Stimulated activated CD8-positive, alpha-beta memory T cell treated with anti-CD3 and anti-CD28 coated beads, Interleukin-15, amount 100 ng/mL, for 48 hours (primary cell): Measurements from ENCODE around the gene CXCL17.
A peak's percentile ranks its signal among the peaks of the same experiment; 100 is the strongest.
"Not testable (repeated sequence)": the region's sequence is repeated elsewhere in the genome, so short reads cannot be mapped to it uniquely, and the experiment has no call there.

Source experiments
- DNase-seq, 2 donors: peaks; one replicate each; pipeline ENCODE4 v3.0.0-alpha.2; 2020; ENCODE audit warnings: low read depth in 2 of 2

The CXCL17 gene

DNA sequence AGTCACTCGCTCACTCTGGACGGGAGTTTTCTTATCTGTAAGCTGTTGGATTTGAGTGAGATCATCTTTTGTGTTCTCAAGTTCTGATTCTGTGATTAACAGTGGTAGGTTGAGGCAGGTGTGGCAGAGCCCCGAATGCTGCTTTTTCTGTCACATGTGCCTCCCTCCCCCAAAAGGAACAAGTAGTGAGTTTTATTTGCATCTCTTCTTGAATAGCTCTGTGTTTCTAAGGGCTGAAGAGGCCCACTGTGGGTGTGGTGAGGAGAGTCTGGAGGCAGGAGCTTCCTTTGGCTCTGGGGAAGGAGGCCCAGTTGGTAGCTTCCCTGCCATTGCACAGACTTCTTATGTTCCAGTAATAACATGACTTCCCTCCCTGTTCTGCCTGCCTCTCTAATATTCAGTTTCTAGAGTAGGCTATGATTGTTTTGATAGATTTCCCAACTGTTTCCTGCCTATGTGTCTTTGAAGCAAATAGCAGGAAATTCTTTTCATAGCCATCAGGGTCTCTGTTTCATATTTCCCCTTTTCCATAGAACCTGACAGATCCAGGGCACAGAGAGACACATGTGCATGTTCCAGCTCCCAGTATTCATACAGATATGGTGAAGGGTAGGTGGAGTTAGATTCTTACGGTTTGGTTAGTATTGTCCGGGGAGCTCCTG lies 23.9 kb upstream of the CXCL17 start:
- no peak for DNase-seq

DNA sequence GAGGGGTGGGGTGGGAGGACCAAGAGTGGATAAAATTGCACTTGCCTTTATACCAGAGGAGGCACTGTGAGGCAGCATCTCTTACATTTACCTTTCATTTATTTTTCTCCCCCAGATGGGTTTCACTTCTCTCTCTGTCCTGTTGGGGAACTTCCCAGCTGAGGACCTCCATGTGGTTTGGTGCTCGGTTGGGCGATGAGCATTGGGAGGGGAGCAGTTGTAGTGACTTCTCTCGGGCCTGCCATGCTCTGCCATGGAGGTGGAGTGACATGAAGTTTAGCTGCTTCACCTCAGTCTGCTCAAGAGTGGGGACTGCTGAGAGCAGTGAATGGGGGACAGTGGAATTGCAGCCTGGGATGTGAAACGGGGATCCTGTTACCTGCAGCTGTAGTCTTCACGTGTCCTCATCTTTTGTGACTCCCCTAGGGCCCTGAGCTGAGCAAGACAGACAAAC lies 23.1 kb upstream of the CXCL17 start:
- no peak for DNase-seq

DNA sequence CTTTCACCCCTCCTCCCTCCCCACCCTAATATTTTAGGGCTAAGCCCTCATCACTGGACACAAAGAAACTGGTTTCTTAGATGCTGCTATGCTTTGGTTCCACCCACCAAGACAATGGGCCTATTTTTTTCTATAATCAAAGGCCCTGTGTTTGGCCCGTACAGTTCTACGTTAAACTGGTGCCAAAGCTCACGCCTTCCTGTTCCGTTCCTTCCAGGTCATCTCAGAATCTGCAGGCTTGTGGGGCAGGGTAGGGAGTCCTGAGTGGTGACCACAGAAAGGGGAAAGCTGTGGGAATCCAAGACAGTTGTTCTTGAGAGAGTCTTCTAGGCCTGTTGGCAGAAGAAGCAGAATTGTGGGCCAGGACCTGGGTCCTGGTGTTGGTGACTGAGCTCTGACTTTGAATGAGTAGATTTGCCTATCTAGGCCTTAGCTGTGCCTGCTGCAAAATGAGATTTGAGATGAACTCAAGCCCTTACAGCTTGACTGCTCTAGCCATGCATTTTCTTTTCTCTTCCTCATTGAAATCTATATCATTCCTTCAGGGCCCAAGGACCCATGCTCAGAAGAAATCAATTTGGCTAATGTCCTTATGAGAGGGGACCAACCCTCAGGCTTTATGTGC lies 19.1 kb upstream of the CXCL17 start:
- no peak for DNase-seq

- DNase-seq: not testable (repeated sequence)
Measured at GRCh38 chr19:42461231-42461630, 18.5 kb upstream of the CXCL17 start.

DNA sequence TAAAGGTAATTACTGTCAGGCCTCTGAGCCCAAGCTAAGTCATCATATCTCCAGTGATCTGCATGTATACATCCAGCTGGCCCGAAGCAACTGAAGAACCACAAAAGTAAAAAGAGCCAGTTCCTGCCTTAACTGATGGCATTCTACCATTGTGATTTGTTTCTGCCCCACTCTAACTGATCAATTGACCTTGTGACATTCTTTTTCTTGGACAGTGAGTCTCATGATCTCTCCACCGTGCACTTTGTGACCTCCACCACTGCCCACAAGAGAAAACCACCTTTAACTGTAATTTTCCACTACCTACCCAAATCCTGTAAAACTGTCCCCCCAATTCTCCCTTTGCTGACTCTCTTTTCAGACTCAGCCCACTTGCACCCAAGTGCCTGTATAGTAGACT lies 17.2 kb upstream of the CXCL17 start:
- no peak for DNase-seq

DNA sequence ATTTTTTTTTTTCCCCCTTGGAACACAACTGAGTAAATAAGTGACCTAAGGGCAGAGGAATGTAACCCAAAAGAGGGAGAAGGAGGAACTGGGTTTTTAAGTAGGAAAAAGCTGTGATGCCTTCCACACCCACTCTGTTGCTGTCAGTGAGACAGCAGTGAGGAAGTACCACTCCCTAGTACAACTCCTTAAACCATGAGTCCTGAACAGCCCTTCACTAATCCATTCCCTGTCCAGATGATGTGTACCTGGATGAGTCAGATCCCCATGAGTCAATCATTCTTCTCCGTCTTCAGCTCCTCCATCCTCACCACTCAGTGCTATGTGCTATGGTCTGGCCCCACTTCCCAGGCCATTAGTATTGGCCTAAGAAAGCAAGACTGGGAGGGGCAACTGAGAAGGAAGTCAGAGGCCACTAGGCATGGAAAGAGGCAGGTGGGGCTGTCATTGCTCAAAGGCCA lies 12.9 kb upstream of the CXCL17 start:
- no peak for DNase-seq

GRCh38 chr19:42455086-42455485 lies 12.3 kb upstream of the CXCL17 start:
- no peak for DNase-seq

- no peak for DNase-seq
Measured at GRCh38 chr19:42452590-42452989, 9.8 kb upstream of the CXCL17 start.

- peak; percentile 56 to 64 for DNase-seq
Measured at GRCh38 chr19:42450314-42450934, 7.7 kb upstream of the CXCL17 start.

GRCh38 chr19:42448306-42448705 lies 5.6 kb upstream of the CXCL17 start:
- not testable (repeated sequence) for DNase-seq

DNA sequence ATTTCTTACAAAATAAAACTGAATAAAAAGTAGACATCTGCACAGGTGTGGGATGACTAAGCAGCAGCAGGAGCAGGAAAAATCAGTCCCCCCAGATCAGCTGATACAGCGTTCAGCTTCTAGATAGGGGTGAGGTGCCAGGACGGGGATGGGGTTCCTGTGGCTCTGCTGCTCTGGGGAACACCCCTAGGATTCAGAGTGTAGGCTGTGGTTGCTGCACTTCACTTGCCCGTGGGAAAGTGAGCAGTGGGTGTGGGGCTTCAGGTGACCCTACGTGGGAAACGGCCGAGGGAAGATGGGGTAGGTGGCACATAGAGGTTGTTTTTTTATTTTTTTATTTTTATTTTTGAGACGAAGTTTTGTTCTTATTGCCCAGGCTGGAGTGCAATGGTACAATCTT lies 3.2 kb upstream of the CXCL17 start:
- no peak for DNase-seq

GRCh38 chr19:42443944-42444398 lies 1.2 kb upstream of the CXCL17 start:
- DNase-seq: no peak

DNA sequence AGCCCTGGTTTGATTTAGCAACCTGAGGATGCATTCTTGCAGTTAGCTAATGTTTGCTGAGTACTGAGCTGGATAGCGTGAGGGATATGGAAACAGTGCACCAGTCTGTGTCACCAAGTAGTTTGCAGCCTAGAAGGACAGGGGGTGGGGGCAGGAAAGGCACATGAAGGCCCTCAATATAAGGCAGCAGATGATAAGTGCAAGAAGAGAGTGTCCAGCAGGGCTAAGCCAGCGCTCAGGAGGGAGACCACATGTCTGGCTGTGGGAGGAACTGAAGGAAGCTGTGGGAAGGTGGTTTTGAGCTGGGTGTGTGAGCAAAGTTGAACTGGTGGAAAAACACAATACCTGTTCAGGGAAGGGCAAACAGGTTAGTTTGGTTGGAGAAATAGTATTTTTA lies 1.7 kb downstream of the CXCL17 start:
- no peak for DNase-seq

DNA sequence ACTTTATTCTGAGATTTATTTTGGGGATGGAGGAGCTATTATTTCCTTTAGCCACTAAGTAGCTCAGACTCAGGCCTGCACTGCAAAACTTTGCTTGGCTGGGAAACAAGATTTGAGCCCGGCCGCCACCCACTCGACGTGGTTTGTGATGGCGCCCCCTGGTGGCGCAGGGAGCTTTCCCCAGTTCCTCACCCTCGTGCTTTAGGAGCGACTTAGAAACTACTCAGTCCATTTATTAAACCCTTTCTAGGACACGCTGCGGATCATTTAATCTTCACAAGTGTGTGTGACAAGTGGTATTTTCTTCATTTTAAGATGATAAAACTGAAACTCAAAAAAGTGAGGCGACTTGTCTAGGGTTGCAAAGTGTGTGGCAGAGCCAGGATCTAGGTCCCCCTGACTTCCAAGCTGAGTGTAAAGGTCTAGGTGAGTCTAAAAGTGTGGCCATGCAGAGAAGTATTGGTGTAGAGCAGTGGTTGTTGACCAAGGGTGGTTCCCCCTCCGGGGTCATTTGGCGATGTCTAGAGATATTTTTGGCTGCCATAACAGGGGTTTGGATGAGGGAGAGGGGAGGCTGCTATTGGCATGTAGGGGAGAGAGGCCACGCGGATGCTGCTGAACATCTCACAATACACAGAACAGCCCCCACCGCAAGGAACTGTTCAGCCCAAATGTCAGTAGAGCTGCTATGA lies 2.2 kb downstream of the CXCL17 start:
- DNase-seq: peak; percentile 65 to 66

- DNase-seq: no peak
Measured at GRCh38 chr19:42436006-42436405, 6.7 kb downstream of the CXCL17 start.

- no peak for DNase-seq
Measured at GRCh38 chr19:42435316-42435715, 7.4 kb downstream of the CXCL17 start.

DNA sequence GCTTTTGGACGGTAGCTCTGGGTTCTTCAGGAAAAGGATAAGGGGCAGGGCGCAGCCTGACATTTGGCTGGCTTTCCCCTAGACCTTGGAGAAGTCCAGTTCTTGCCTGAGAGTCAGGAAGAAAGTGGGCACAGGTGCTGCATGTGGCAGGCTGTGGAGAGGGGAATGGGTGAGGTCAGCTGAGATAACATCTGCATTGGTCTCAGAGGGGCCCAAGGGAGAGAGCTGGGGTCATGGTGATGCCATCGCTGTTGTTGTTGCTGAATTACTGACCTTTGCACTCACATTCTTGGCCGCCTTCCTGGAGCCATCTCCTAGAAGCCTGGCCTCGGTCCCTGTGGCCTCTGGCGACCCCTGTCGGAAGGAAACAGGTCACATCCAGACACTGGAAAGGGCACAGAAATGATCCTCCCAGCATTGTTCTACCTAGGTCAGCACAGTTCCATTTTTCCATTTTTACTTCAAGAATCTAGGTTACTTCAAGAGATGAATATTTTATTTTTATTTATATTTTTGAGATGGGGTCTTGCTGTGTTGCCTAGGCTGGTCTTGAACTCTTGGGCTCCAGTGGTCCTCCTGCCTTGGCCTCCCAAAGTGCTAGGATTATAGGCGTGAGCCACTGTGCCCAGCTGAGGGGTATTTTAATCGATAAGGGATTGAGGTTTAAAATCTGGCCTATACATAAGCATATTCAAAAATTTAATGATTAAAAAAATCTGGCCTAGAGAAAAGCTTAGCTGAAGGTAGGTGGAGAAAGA lies 9.1 kb downstream of the CXCL17 start:
- peak; percentile 17 to 34 for DNase-seq

DNA sequence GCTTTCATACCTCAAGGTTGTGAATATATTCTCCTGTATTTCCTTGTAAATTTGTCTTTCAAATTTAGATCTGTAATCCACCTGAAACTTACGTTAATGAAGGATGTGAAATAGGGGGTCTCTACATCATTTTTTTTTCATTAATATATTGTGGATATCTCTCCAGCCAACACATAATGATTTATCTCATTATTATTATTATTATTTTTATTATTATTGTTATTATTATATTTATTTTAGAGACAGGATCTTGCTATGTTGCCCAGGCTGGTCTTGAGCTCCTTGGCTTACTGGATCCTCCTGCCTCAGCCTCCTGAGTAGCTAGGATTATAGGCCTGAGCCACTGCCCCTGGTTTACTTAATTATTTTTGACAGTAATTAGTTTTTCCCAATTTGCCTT lies 11.3 kb downstream of the CXCL17 start:
- no peak for DNase-seq

DNA sequence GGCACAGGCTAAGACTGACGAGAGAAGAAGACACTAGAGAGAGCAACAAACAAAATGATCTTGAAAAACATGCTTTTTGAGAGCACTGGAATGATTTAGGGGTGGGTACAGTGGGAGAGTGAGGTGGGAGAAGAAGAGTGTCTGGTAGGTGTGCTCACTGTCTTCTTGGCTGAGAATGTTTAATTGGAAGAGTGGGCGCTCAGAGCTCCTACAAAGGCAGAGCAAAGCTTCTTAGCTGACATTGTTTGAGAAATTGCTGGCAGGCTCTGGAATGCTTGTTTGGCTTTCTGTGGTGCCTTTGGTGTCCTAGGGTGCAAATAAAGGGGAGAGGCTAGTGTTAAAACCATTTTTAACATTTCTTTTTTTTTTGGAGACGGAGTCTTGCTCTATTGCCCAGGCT lies 14.1 kb downstream of the CXCL17 start:
- no peak for DNase-seq

DNA sequence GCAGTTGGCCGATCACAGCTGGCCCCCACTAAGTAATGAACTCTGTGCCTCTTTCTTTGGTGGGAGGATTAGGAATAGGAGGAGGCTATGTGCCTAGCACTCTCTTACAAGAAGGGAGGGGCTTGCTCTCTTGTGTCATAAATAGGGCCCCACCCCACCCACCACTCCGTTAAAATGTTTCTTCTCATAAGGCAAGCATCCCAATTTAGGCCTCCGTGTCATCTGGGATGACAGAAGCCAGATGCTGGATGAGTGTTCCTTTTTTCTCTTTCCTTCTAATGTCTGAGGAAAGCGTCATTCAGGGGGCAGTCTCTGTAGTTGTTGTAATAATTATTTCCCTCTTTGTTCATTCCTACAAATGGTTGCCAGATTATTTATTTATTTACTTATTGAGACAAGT lies 15.4 kb downstream of the CXCL17 start, which contains the start of gene LIPE:
Gene LIPE (minus strand): TSS at position 76 of the 400 bp plus-strand sequence. CDS start 239 bp downstream, outside the sequence.
- no peak for DNase-seq

DNA sequence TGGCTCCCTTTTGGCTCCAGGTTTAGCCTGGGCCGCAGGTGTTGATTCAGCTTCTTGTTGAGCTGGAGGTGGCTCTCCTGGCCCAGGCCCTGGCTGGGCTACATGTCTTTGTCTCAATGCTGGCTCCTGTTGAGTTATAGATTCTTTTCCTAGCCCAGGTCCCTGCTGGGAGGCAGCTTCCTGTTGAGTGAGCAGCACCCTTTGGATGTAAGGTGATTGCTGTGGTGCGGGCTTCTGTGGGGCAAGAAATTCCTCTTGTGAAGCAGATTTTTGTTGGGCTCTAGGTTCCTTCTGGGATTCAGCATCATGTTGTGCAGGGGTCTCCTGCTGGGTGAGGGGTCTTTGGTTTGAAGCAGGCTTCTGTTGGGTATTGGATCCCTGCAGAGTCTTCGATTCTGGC lies 16.1 kb downstream of the CXCL17 start:
- DNase-seq: no peak
